Stimulated activated CD8-positive, alpha-beta memory T cell treated with anti-CD3 and anti-CD28 coated beads, Interleukin-4, amount 100 ng/mL, for 1 hour (primary cell): ENCODE results near the gene EDEM1.
"Not testable (repeated sequence)": the region's sequence is repeated elsewhere in the genome, so short reads cannot be mapped to it uniquely, and the experiment has no call there.

Source experiments
- DNase-seq, 2 donors: peaks; one replicate each; pipeline ENCODE4 v3.0.0-alpha.2; 2020; ENCODE audit warnings: low read depth in 2 of 2, low spot score in 1 of 2

The EDEM1 gene

DNA sequence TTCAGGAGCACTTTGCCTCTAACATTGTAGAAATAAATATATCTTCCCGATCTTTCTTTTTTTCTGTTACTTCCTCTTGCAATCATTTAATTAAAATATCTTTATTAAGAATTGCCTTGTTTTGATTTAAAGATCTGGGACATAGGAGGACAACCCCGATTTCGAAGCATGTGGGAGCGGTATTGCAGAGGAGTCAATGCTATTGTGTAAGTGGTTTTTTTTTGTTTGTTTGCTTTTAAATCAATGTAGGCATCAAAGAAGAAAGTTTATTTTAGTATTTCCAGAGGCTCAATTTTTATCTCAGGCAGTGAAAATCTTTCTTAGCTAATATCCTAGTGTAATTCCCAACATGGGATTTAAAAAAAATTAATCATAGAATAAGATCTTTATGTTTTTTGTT, 15.5 kb upstream of the EDEM1 start:
- DNase-seq: no peak

GRCh38 chr3:5179036-5179435, 8.5 kb upstream of the EDEM1 start:
- DNase-seq: not testable (repeated sequence)

- no peak for DNase-seq
Observed at GRCh38 chr3:5181469-5182141, 5.9 kb upstream of the EDEM1 start.

- DNase-seq: not testable (repeated sequence)
Observed at GRCh38 chr3:5183714-5184113, 3.8 kb upstream of the EDEM1 start.

- no peak for DNase-seq
Observed at GRCh38 chr3:5184499-5184898, 3.0 kb upstream of the EDEM1 start.

DNA sequence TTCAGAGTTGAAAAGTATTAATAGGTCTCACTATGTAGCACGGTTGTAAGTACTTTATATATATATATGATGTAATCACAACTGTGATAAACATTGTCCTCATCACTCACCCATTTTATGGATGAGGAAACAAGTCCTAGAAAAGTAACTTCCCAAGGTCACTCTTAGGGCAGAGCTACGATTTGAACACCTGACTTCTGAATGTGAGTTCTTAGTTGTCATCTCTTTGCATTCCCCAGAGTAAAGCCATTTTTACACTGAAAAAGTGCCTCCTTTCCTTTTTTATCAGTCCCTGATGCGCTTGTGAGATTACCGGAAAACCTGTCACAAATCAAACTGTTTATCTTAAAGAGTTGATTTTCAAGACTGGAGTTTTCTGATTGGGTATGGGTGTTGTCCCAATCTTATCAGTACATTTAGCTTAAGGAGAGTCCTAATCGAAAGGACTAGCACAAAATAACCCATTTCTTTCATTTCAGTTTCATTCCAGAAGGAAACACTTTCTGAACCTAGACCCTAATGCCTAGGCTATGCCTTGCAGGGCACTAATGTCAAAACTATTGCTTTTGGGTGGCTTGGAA, 2.3 kb upstream of the EDEM1 start:
- no peak for DNase-seq

DNA sequence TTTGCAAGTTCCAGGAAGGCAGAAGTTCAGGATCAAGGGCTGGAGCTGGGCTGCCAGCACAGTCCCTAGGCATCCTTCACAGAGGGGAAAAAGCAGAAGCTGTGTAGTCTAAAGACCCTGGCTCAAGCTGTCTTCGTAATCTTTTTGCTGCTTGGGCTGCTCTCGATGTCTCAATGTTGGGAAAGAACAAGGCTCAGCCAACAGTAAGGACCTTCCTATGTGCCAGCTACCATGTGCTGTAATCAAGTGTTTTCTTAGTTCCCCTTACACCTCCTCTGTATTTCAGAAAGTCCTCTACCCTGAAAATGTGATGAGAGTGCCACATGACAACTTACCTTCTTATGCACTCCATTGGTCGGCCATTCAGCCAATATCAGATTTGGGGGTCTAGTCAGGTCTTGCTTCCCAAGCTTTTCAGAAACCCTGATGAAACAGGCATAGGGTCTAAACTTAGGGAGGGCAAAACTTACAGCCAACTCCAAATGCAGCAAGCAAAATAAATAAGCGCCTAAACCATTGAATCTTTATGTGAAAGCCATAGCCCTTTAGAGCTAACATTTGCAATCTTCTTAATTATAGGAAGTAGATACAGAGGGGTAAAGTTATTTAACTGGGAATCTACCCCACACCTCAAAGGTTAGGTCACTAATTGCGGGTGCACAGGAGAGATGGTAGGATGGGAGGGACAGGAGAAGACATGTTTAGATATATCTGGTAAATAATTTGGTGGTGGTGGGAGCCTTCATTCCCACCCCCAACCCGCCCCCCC, 1.2 kb upstream of the EDEM1 start:
- no peak for DNase-seq

- DNase-seq: no peak
Observed at GRCh38 chr3:5186858-5187155, 700 bp upstream of the EDEM1 start.

DNA sequence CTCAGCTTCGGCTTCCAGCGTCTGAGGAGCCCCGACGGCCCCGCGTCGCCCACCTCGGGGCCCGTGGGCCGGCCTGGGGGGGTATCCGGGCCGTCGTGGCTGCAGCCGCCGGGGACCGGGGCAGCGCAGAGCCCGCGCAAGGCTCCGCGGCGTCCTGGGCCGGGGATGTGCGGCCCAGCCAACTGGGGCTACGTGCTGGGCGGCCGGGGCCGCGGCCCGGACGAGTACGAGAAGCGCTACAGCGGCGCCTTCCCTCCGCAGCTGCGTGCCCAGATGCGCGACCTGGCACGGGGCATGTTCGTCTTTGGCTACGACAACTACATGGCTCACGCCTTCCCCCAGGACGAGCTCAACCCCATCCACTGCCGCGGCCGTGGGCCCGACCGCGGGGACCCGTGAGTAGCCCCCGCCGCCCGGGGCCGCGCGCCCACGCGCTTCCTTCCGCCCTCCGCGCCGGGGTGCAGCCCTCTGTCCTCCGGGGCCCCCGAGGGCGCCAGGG, 462 bp downstream of the EDEM1 start:
- DNase-seq: no peak

DNA sequence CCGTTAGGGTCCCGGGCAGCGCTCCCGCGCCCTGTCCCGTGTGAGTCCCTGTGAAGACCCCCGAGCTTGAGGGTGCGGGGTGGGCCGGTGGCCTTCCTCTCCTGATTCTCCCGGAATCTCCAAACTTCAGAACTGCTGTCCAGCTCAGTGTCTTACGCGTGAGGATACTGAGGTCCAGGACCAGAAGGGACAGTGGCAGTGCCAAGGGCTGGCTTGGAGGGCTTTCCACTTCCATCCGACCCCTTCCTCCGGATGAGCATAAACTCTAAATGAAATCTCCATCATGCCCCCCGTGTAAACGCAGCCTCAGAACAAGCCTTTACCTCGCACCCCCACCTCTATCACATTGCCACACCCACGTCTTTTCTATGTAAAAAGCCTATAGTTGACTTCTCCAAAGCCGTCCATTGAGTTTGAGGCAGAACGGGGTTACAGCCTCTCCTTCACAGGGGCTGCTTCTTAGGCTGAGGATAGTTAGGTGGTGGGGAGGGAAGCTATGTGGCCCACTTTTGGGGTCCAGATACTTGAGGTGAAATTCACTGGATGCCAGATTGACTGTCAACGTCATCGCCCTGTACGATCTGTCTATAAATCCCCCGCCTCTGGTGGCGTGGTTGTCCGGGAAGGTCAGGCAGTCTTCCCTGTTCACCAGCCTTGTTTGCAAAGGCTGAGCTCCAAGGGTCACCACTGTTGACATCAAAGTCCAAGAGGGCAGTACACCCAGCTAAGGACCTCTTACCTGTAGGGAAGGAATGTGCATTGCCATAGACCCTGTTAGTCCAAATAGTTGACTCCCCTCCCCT, 1.1 kb downstream of the EDEM1 start:
- peak in 1 of 2 donors; percentile 28 for DNase-seq

- no peak for DNase-seq
Observed at GRCh38 chr3:5190147-5190791, 2.8 kb downstream of the EDEM1 start.

DNA sequence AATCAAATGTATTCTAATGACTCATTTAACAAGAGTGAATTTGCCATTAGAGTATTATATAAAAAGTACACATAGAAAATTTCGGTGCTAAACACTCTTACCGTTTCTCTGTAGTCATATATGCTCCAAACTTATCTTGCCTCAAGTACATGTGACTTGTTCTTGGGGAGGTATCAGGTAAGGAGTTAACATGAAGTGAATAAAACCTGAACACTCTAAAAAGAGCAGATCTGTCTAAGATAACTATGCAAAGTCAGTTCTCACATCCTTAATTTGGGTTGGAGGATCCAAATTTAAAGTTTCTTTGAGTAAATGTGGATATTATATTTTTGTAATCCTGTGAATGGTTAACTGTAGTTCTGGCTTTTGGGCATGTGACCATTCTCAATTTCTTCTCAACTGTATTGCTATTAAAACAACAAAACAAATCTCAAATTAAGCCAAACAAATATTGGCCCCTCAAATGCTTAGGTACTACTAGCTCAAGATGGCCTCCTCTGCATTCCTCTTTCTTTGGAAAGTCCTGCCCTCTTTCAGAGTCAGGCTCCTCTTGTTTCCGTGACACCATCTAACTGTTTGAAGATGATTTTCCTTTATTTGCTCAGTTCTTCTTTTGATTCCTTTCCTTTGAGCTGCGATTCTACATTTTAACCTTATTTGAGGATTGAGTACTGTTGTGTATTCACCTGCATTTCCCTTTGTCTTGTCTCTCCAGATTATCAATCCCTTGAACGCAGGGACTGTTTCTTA, 4.2 kb downstream of the EDEM1 start:
- no peak for DNase-seq

GRCh38 chr3:5192571-5193365, 5.3 kb downstream of the EDEM1 start:
- no peak for DNase-seq

GRCh38 chr3:5194341-5194740, 6.8 kb downstream of the EDEM1 start:
- no peak for DNase-seq

GRCh38 chr3:5194801-5195509, 7.4 kb downstream of the EDEM1 start:
- no peak for DNase-seq

GRCh38 chr3:5195605-5196004, 8.1 kb downstream of the EDEM1 start:
- DNase-seq: no peak

DNA sequence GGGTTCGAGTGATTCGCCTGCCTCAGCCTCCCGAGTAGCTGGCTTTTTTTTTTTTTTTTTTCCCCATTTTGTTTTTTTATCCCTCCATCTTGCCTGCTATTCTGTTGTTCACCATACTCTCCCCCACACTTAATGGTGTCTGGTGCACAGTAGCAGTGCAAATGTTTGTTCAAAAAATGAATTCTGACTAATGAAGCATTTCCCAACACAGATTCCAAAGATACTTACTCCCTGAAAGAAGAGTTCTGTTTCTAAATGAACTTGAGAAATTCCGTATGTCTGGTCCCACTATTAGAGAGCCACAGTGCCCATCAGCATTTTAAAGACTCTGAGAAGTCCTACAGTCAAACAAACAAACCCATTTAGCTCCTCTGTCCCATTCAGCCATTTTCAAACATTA, 9.5 kb downstream of the EDEM1 start:
- DNase-seq: no peak

- DNase-seq: no peak
Observed at GRCh38 chr3:5197470-5198312, 10.2 kb downstream of the EDEM1 start.
